OCI-M2 (cell line): Measurements from ENCODE around the gene ADAMTSL1.

ENCODE experiments used
- DNase-seq: peaks from one replicate; lab custom pipeline; 2025; ENCODE audit not compliant: unreplicated experiment; lab: John Stamatoyannopoulos, UW

The ADAMTSL1 gene

DNA sequence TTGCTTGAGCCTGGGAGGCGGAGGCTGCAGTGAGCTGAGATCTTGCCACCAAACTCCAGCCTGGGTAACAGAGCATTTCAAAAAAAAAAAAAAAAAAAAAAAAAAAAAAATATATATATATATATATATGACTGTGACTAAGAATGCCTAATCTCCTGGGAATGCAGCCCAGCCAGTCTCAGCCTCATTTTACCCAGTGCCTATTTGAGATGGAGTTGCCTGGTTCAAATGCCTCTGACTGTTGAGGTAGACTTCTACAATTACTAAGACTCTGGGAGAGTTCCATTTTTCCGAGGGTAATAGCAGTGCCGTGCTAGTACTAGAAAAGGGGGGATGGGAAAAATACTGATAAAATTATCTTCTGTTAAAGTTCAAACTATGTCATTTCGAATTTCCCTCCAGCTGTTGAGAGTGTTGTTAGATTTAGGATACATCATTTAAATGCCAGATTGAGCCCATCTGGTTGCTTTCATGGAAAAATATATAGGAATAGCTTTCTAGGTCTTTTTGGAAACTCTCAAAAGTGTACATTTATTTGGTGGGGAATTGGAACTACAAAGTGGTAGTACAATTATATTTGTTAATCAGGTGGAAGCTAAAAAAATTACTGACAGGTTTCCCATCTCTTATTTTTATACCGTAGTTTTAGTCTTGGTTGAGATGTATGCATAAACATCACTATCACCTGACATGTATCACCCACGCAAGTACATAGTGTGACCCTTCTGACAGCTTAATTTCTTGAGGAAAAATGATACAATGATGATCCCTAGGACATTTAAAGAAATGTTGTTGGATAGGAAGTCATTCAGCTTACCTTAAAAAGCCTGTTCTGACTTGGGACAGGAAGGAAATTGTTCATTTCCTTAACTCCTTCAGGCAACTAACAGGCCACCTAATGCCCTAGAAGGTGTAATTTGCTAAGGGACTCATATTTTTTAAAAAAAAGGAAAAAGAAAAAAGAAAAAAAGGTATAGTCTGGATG, 214.9 kb downstream of the ADAMTSL1 start:
- no peak for DNase-seq

DNA sequence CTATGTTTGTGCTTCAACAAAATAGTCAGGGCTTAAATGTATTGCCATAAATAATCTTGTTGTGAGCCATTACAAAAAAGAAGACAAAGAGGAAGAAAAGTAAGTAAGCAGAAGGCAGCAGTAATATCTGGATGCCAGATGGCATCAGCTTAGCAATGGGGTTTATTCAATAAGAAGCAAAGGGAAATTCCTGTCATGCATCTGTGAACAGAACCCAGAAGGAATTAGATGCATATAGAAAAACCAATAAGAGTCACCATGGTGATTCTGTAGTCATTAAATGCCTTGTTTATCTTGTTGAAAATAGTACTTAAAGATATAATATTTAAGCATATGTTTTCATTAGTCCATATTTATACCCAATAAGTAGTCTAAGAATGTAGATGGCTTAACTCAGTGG, 216.0 kb downstream of the ADAMTSL1 start:
- DNase-seq: no peak

DNA sequence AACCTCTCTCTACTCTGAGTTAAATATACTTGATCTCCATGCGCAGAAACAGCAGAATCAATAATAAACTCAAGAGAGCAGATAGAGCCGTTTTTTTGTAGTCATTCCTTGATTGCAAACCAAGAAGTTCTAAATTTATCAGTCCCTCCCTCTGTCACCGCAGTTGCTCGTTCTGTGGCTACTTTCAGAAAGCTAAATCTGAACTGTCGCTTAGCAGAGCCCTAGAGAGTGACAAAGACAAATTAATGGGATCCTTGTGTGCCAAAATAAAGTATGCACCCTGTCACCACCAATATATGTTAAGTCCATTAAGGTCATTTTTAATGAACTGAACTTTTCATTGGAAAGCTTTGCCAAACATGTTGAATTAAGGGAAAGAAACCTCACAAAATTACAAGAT, 218.3 kb downstream of the ADAMTSL1 start:
- no peak for DNase-seq

DNA sequence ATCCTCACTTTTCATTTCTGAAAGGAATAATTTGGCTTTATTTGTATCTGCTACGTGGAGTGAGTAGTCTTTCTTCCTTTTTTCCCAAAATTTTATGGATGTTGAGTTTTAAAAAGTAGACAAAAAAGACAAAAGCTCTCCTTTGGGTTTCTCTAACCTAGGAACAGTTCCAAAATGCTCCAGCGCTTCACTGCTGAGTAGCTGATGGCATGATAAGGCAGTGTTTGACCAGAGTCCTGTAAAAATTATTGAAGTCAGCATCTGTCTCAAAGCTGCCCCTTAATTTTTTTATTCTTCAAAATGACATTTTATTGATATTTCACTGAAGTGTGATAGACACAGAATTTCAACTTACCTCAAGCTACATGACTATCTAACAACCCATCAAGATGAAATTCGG, 219.0 kb downstream of the ADAMTSL1 start:
- DNase-seq: no peak

DNA sequence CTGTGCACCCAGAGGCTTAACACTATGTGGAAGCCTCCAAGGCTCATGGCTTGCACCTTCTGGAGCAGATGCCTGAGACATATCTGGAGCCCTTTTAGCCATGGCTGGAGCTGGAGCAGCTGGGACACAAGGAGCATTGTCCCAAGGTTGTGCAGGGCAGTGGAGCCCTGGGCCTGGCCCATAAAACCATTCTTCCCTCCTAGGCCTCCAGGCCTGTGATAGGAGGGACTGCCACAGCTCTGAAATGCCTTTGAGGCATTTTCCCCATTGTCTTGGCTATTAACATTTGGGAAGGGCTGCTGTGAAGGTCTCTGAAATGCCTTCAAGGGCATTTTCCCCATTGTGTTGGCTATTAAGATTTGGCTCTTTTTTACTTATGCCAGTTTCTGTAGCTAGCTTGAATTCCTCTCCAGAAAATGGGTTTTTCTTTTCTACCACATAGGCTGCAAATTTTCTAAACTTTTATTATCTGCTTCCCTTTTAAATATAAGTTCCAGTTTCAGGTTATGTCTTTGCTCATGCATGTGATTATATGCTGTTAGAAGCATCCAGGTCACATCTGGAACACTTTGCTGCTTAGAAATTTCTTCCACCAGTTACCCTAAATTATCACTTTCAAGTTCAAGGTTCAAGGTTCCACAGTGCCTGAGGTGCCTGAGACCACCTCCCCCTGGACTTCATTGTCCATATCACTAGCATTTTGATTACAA, 221.2 kb downstream of the ADAMTSL1 start:
- no peak for DNase-seq

DNA sequence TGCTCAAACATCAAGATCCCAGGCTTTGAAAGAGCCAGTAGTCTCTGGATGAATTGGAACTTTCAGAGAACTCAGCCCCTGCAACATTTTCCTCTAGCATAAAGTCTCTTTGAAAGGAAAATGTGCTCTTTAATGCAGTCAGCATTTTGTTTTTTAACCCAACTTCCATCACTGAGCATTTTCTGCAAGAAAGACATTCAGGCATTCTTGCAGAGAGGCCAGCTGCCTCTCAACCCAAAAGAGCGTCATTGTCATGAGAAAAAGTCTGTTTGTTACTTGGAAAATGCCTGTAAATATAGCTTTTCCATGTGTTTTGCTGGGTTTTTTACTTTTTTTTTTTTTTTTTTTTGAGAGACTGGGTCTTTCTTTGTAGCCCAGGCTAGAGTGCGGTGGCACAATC, 225.0 kb downstream of the ADAMTSL1 start:
- DNase-seq: no peak

DNA sequence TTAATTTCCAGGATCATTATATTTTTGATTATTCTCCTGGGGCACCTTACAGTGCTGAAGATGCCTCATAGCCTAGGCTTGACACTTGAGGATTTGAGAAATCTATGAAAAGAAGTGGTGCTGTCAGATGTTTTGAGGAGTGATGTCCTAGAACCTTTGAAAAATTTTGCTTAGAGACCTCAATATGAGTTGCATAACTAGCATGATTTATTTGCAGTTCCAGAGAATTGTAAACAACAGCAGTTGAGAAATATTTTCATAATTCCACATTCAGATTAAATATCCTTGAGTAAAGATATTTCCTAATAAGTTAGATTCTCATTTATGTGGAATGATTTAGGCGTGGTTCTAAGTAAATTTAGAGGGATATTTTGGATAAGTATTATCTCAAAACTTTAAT, 225.8 kb downstream of the ADAMTSL1 start:
- DNase-seq: no peak

DNA sequence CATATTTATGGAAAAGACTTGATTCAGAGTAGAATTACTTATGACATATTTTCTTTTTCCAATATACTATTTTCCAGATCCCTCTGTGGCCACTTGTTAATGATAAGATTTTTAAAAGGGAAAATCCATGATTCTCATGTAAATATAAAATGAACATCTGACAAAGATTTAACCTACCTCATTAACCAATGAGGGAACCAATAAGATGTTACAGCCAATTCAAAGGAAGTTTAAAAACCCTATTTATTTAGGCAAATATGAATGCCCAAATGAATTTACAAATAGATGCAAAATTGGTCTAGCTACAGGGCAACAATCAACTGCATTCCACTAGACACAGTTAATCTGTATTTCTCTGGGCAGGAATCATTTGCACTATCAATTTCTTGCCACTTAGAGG, 226.8 kb downstream of the ADAMTSL1 start:
- no peak for DNase-seq

DNA sequence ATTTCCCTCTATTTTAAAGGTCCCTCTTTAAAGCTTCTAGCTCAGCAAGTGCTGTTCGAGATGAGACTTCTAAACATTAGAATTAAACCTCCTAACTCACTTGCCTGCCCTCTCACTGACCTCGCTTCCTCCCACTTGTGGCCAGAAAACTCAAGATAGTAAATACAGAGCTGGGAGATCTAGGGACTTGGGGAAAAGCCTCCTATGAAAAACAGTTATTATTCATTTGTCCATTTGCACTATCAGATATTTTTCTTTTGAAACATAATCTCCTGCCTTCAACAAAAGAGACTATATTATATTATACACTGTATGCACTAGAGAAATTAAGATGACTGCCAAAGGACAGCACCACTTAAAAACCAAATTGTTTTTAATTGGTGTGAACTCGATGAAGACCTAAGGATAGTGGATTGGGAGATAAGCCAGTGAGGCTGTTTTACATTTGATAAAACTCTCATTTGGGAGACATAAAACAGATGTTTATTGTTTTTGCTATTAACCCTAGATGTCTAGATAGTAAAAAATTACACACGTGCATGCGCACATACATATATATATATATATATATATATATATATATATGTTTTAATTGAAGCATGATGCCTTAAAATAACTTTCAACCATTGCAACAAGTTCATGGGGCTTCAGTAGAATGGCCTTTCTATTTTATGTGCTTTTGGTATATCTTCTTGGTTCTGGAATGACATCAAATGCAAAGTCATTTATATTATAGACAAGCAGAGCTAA, 229.4 kb downstream of the ADAMTSL1 start:
- DNase-seq: no peak

DNA sequence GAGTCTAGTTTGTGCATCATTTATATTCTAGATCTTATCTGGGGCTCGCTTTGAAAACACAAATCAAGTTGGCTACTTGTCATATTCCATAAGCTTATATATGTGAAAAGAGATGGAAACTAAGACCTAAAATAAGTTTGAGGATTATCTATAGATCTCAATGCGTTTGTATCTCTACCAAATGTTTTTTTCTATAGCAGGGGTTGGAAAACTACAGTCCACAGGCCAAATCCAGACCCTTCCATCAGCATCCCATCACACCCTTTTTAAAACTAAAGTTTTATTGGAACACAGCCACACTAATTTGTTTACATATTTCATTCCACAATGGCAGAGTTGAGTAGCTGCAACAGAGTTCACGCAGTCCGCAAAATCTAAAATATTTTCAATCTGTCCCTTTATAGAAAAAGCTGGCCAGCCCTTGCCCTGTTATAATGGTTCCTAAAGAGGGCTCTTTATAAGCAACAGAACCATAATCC, 230.0 kb downstream of the ADAMTSL1 start:
- DNase-seq: no peak

DNA sequence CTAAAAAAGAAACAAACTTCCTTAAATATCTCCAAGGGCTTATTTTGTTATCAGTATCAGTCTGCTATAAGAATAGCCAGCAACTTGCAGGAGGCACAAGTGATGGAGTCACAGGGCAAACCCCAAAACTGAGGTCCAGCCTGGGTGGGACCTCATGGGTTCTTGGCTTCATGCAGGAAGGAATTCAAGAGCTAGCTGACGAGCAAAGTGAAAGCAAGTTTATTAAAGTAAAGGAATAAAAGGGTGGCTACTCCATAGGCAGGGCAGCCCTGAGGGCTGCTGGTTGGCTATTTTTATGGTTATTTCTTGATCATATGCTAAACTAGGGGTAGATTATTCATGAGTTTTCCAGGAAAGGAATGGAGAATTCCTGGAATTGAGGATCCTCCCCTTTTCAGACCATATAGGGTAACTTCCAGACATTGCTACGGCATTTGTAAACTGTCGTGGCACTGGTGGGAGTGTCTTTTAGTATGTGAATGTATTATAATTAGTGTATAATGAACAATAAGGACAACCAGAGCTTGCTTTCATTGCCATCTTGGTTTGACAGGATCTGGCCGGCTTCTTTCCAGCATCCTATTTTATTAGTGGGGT, 231.9 kb downstream of the ADAMTSL1 start:
- no peak for DNase-seq

DNA sequence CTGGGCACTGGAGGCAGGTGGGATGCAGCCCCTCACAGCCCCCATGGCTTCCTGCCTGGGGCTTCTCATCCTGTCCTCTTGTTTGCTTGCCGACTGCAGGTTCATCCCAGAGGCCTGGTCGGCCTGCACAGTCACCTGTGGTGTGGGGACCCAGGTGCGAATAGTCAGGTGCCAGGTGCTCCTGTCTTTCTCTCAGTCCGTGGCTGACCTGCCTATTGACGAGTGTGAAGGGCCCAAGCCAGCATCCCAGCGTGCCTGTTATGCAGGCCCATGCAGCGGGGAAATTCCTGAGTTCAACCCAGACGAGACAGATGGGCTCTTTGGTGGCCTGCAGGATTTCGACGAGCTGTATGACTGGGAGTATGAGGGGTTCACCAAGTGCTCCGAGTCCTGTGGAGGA, 232.7 kb downstream of the ADAMTSL1 start:
- DNase-seq: no peak

DNA sequence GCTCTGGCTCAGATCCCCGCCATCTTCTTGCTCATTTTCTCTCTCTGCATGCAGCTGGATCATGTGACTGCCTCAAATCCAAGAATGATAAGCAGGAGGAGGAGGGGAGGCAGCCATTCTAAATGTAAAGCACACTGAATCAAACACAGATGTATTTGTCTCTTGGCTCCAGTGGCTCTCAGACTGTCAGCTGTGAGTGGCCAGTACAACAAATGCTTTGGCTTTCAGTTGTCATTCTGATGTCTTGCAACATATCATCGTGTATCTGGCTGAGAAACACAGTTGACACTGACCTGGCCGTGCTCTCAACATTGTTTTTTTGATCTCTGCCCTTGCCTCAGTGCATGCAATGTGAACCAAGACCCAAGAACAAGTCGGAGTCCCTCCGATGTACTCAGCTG, 233.1 kb downstream of the ADAMTSL1 start:
- DNase-seq: no peak

DNA sequence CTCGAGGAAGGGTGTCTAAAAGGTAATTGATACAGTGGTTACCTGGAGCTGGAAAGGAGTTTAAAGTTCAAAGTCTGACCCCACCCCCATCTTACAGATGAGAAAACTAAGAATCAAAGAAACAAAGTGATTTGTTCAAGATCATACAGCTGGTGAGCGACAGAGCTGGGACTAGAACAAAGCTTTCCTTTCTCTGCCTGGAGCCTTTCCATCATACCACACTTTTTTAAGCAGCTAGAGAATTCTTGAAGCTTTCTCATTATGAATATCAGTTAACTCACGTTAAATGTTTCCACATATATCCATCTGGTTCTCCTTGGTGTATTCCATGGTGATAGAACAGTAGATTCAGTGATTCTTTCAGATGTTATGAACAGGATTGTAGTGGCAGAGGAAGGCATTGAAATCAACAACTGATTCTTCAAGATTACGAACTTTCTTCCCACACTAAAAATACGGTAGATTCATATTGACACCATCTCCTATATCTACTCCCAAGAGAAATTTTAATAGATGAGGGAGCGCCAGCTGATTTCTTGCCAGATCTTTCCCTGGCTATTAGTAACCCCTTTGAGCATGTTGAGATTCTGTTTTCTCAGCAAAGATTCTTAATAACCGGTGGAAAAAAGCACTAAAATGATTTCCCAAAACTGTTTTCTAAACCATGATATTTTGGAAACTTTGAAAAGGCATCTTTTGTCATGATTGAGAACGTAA, 233.7 kb downstream of the ADAMTSL1 start:
- DNase-seq: no peak

DNA sequence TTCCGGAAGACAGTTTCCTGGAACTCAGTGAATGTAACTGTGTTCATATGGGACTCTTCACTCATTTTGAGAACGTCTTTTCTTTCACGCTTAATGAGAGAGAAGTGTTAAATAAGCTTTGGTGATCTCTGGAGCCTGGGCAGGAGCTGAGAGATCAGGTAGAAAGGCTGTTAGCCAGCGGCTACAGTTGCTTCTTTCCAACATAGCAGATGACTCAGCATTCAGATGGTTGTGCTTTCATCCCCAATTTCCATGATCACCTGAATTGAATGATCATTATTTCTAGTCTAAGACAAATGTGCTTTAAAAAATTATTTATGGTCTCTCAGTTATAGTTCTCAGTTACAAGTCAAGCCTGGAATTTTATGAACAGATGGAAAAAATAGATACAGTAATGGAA, 234.5 kb downstream of the ADAMTSL1 start:
- DNase-seq: no peak

DNA sequence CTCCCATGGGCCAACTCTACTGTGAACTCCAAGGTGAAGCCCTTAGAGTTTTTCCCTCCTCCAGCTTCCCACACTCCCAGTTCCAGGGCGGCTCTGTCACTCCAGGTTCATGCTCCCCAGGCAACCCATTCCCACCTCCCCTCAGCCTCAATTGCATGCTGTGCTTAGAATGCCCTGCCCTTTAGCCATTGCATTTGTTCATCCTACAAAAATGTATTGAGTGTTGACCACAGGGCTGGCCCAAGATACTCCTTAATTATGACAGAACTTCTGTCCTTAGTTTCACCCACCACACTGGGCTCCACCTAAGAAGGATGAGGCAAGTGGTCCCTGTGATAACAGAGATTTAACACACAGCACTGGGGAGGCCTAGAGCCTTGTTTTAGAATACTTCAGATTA, 236.1 kb downstream of the ADAMTSL1 start:
- no peak for DNase-seq

DNA sequence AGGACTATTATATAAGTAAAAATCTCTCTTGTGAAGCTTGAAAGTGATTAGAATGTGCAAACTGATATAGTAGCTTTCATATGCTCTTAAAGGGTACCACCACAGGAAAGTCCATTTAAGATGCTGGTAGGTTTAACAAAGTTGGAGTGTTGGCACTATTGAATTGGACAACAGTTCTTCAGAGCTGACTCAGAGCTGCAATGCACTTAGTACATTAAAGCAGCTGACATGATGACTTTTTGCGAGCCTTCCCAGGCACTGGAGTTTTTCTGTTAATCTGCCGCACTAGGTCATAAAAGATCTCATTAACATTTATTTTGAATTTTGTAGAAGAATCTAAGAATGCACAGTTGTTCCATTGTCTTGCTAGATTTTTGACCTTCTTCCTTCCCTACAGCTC, 243.8 kb downstream of the ADAMTSL1 start:
- no peak for DNase-seq

DNA sequence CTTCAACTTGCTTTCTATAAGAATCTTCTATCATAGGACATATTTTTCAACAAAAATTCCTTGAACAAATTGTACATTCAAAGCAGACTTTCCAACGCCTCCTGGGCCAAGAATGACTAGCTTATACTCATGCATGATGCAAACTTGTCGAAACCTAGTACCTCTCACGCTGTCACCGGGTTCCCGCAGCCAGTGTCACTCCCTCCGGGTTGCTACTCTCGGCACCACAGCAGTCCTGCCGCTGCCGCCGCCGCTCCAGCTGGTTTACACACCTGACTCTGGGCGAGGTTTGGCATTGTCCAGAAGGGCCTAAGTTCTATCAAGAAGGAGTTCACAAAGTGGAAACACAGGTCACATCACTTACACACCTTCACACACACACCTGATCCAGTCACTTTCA, 244.4 kb downstream of the ADAMTSL1 start:
- DNase-seq: no peak

DNA sequence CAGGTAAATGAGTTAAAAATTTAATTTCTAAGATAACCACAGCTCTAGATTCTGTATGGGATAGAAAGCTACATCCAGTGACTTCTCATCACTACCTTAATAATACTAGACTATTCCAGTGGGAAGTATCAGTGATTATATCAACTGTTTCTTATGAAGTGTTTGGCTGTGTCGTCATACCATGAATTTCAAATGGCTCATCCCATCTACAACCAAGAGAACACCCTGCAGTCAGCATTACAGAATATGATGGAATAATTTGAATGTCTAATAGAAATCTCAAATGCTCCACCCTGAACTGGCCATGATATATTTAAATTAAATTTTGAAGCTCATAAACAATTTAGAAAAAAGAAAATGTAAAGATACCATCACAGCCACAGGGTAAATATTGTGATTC, 245.0 kb downstream of the ADAMTSL1 start:
- DNase-seq: no peak

DNA sequence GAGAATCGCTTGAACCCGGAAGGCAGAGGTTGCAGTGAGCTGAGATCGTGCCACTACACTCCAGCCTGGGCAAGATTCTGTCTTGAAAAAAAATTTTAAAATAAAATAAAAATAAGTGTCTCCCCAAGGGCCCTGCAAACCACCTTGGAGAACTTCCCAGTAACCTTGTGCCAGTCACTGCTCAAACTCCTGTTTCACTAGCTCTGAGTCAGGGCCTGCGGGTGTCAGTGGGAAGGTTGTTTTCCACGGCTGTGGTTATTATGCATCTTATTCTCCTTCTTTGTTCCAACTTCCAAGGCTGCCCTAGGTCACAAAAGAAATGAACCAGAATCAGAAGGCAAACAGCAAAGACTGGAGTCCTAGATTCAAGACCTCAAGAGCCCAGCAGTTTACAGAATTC, 246.7 kb downstream of the ADAMTSL1 start:
- no peak for DNase-seq
